SHP77 (cell line): ENCODE measurements around the gene RGS14.
A peak's percentile ranks its signal among the peaks of the same experiment; 100 is the strongest.

ENCODE experiments used
- DNase-seq, 2 experiments: peaks; one replicate each; lab custom pipeline; 2025; lab: John Stamatoyannopoulos, UW

Gene RGS14

GRCh38 chr5:177378884-177379883 is 21.5 kb downstream of the RGS14 start:
- DNase-seq = peak in 1 of 2 experiments; percentile 15

GRCh38 chr5:177380805-177381126 is 23.0 kb downstream of the RGS14 start:
- no peak for DNase-seq

GRCh38 chr5:177382423-177383029 is 24.8 kb downstream of the RGS14 start:
- DNase-seq = peak in 1 of 2 experiments; percentile 7

DNA sequence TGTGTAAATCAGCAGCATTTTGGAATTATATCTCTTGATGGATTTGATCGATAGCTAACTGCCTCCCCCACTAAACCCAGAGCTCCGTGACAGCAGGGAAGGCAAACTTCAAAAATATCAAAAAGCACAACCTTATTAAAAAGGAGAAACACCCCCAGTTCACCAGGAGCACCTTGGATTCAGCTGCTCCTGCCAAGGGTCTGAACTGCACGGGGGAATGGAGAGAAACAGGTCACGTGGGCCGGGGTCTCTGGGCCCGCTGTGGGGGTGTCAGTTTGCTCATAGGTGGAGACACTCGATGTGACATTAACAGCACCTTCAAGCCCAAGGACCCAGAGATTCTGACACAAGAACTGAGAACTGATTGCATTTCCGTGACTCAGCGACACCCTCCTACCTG is 25.5 kb downstream of the RGS14 start:
- DNase-seq = no peak

DNA sequence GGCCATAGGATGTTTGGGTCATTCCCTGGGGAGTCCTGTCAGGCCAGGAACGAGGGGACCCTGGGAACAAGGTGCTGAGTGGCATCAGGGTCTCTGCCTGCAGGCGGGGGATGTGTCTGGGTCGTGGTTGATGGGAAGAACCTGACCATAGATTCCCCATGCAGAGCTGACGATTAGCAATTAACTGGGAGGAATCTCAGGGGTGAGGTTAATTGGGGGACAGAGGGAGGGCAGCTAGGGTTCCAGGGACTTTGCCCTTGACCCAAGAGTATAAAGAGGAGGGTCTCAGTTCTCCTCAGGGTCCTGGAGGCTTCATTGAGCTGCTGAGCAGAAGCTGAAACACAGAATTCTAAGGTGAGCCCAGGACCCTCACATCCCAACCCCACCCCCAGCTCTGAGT is 26.4 kb downstream of the RGS14 start, which contains the start of gene SLC34A1:
Gene SLC34A1, plus strand, starts transcription at position 301 of the 400 bp plus-strand sequence. CDS start 1,308 bp downstream, outside the sequence.
- DNase-seq = no peak

DNA sequence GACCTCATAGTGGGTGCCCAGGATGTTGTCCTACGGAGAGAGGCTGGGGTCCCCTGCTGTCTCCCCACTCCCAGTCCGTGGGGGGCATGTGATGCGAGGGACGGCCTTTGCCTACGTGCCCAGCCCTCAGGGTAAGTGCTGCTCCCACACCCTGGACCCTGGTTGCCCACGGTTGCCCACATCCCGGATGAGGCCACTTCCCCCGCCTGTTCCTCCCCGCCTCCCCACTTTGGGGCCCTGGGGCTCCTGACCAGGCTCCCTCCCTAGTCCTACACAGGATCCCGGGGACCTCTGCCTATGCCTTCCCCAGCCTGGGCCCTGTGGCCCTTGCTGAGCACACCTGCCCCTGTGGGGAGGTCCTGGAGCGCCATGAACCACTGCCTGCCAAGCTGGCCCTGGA is 28.0 kb downstream of the RGS14 start:
- no peak for DNase-seq

DNA sequence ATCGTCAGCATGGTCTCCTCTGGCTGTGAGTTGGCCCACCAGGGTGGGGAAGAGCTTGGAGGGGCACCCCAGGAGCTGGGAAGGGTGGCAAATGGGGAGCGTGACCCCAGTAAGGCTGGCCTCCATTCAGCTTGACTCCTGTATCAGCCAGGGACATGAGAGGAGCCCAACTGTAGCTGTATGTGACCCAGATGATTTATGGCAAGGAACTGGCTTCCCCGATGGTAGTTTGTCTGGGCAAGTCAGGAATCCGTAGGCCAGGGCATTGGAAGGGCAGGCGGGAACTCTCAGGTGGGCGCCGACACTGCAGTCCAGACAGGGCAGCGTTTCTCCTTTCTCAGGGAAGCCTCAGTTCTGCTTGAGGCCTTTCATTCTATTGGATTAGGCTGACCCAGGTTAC is 28.8 kb downstream of the RGS14 start:
- DNase-seq = no peak

DNA sequence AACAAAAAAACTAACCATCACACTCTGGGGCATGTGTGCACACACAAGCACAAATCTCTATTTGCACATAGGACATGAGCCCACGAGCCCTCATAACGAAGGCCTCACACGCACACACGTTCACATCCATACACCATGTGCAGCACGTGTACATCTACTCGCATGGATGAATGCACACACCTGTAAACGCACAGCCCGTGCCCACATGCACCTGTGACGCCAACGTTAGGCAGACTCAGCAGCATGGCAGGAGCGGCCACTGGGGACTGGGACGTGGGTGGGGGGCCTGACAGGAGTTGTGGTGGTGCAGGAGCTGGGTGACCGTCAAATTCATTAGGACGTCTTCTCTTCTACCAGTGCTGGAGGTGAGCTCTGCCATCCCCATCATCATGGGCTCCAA is 29.7 kb downstream of the RGS14 start:
- no peak for DNase-seq

DNA sequence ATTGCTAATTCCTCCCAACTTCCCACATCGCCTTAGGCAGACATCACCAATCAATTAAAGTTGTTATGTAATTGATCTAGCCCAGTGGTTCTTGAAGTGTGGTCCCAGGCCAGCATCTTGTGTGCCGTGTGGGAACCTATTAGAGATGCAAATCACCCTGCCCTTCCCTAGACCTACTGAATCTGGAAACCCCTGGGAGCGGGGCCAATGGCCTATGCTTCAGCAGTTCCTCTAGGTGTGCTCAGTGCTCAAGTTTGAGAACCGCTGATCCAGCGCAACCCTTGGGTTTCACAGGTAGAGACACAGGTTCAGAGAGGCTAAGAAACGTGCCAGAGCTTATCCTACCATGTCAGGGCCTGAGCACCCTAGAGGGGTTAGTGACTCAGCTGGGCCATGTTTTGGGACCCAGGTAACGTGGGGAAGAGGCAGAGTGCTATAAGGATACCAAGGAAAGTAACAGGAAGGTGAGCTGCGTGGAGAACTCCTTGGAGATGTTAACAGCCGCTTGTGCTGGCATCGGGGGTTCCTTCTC is 30.9 kb downstream of the RGS14 start:
- no peak for DNase-seq

DNA sequence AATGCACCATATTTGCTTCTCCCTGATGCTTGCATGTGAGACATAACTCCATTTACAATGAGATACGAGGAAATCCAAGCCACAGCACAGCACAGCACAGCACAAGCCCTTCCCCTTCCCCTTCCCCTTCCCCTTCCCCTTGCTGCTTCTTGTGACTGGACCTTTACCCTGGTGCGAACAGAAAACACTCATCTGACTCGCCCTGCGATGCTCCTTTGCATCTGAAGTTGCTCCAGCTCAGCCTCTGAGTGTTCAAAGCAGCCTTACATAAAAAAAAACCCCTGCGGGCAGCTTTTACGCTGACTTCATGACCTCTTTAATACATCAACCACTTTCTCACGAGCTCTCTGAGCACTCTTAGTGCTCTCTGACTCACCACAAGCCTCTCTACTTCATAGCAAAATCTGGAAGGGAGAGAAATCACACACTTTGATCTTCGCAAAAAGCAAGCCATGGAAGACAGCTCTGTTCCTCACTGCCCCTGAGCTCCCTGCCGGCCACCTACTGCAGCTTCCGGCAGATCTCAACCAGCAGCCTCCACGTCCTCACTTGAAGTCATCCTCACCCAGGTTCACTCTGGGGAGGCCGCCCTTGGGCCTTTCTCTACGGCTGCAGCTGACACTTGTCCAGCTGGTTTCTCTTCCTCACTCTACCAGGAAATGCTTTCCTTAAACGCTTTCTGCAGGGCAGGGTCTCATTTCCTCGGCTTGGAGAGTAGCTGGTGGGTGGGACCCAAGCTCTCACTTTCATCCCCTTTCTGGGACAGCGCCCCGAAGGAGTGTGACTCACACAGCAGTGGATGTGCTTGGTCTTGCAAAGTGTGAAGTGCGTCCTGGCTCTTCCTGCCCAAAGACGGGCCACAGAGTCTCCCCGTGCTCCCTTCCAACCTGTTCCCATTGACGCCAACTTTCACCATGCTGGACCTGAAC is 31.8 kb downstream of the RGS14 start:
- peak in 1 of 2 experiments; percentile 17 for DNase-seq

- peak; percentile 76 to 85 for DNase-seq
Observed at GRCh38 chr5:177390363-177391300, 32.9 kb downstream of the RGS14 start.

- no peak for DNase-seq
Observed at GRCh38 chr5:177392765-177393164, 35.0 kb downstream of the RGS14 start.

DNA sequence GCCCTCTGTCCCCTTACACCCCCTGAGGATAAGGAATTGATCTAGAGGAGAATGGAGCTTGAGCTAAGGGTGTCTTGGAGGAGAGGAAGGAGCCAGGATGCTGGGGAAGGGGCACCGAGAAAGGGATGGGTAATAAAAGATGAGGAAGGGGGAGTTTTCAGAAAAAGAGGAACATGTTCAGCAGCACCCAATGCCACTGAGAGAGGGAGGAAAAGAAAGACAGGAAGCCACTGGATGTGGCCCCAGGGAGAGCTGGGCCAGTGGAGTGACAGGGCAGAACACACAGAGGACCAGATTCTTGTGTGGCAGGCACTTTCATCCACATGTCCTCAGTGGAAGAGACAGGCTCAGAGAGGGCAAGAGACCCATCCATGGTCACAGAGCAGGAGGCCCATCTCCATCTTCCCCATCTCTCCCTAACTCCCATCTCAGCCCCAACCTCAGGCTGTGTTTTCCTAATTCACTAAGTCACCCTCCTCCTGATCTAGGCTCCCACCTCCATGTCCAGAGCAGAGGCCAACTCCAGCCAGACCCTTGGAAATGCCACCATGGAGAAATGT is 35.6 kb downstream of the RGS14 start:
- DNase-seq = no peak

DNA sequence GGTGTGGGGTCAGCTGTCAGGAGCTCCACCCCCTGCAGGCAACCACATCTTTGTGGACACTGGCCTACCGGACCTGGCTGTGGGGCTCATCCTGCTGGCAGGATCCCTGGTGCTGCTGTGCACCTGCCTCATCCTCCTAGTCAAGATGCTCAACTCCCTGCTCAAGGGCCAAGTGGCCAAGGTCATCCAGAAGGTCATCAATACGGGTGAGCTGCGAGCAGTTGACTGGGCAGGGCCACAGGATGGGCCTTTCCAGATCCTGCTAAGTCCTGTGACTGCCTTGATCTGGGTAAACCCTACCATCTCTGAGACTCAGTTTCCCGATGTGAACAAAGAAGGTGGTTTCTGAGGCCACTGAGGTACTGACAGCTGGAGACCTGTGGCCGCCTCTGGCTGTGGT is 36.3 kb downstream of the RGS14 start:
- no peak for DNase-seq

DNA sequence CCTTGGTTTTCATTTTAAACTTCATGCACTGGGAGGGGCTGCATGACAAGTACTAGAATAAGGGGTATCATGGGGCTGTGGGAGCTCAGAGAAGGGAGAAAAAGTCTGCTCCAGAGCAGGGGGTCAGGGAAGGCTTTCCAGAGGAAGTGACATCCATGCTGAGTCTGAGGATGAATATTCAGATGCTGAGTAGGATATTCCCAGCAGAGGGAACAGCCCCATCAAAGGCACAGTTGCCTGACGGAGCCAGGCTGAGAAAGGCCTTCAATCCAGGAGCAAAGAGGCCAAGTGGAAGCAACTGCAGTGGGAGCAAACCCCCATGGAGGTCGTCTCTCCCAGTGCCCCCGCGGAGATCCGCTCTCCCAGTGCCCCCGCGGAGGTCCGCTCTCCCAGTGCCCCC is 38.4 kb downstream of the RGS14 start:
- no peak for DNase-seq

DNA sequence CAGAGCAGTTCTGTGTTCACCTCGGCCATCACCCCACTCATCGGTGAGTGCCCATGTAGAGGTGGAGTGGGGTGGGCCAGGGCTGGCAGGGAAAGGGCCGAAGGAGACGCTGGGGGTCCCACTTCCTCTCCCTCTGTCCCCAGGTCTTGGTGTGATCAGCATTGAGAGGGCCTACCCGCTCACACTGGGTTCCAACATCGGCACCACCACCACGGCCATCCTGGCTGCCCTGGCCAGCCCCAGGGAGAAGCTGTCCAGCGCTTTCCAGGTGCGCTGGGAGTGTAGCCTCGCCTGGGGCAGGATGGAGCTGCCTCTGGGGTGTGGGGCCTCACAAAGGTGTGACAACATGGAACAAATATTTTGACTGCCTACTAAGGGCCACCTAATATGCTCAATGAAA is 39.1 kb downstream of the RGS14 start:
- DNase-seq = no peak

- DNase-seq = no peak
Observed at GRCh38 chr5:177397875-177398390, 40.2 kb downstream of the RGS14 start.

- DNase-seq = no peak
Observed at GRCh38 chr5:177399997-177400868, 42.5 kb downstream of the RGS14 start, which contains the start of gene PFN3. Gene PFN3, minus strand, starts transcription at chr5:177400661. Its CDS starts 85 bp downstream, at chr5:177400576.
